KMS-11 (cell line): ENCODE results near the gene NCR2.

Experiments used
- H2AFZ ChIP-seq: fragments of 200-600 bp; sonication (generic); 2 replicates; pipeline ENCODE4 v1.6.1; 2016; ENCODE audit warnings: antibody characterized with exemption, mixed run types, low read depth
- H3K27ac ChIP-seq: fragments of 200-600 bp; sonication (generic); 2 replicates; pipeline ENCODE4 v1.6.1; 2016; ENCODE audit warnings: mild to moderate bottlenecking, mixed run types
- H3K27me3 ChIP-seq: fragments of 200-600 bp; sonication (generic); 2 replicates; pipeline ENCODE4 v1.6.1; 2017; ENCODE audit warnings: mild to moderate bottlenecking, low read depth, mixed run types, moderate library complexity; ENCODE audit not compliant: insufficient read depth
- H3K36me3 ChIP-seq: fragments of 200-600 bp; sonication (generic); 2 replicates; pipeline ENCODE4 v1.6.1; 2017; ENCODE audit warnings: mild to moderate bottlenecking, mixed run types; ENCODE audit not compliant: insufficient read depth
- H3K4me1 ChIP-seq: fragments of 200-600 bp; sonication (generic); 2 replicates; pipeline ENCODE4 v1.6.1; 2016; ENCODE audit warnings: mild to moderate bottlenecking, low read depth, mixed run types; ENCODE audit not compliant: poor library complexity, severe bottlenecking
- H3K4me2 ChIP-seq: fragments of 200-600 bp; sonication (generic); 2 replicates; pipeline ENCODE4 v1.7.0; 2016; ENCODE audit warnings: mild to moderate bottlenecking, mixed run types
- H3K4me3 ChIP-seq: fragments of 200-600 bp; sonication (generic); IDR thresholded peaks from 2 replicates; pipeline ENCODE4 v1.6.1; 2017; ENCODE audit warnings: low read depth, low read length, mixed read lengths; ENCODE audit not compliant: insufficient read depth
- H3K79me2 ChIP-seq: fragments of 200-600 bp; sonication (generic); 2 replicates; pipeline ENCODE4 v1.6.1; 2016; ENCODE audit warnings: low read depth, mixed run types; ENCODE audit not compliant: insufficient read depth
- H3K9ac ChIP-seq: fragments of 200-600 bp; sonication (generic); 2 replicates; pipeline ENCODE4 v1.6.1; 2016; ENCODE audit warnings: mild to moderate bottlenecking, mixed run types
- H4K20me1 ChIP-seq: fragments of 200-600 bp; sonication (generic); 2 replicates; pipeline ENCODE4 v1.6.1; 2016; ENCODE audit warnings: mild to moderate bottlenecking, mixed run types; ENCODE audit not compliant: insufficient read depth
- CTCF ChIP-seq: fragments of 200-600 bp; sonication (generic); conservative IDR thresholded peaks from 2 replicates; pipeline ENCODE4 v1.6.1; 2017; ENCODE audit warnings: low read depth, mild to moderate bottlenecking, antibody characterized with exemption, low read length, moderate library complexity, mixed read lengths

NCR2 gene

GRCh38 chr6:41375598-41376151 lies 40.3 kb downstream of the NCR2 start:
- Histone ChIP-seq H2AFZ (no peak overlapping the region), H3K9ac (no peak overlapping the region), H3K4me3 (no peak overlapping the region), H3K4me2 (no peak overlapping the region), H3K27me3 (no peaks in the 10 kb centered on the region; the same call in 1 of the 2 replicates), H3K4me1 (no peaks in the 10 kb centered on the region), H4K20me1 (no peaks in the 10 kb centered on the region), H3K36me3 (no peaks in the 10 kb centered on the region), H3K27ac (no peak overlapping the region), H3K79me2 (no peaks in the 10 kb centered on the region)
- no peak for TF ChIP-seq CTCF

GRCh38 chr6:41376176-41376575 lies 40.8 kb downstream of the NCR2 start:
- Histone ChIP-seq H3K9ac (no peak overlapping the region), H3K4me3 (no peak overlapping the region), H3K4me1 (no peaks in the 10 kb centered on the region), H3K36me3 (no peaks in the 10 kb centered on the region), H2AFZ (no peak overlapping the region), H3K79me2 (no peaks in the 10 kb centered on the region), H4K20me1 (no peaks in the 10 kb centered on the region), H3K27me3 (no peaks in the 10 kb centered on the region; the same call in 1 of the 2 replicates), H3K4me2 (no peak overlapping the region), H3K27ac (no peak overlapping the region)
- no peak for TF ChIP-seq CTCF

GRCh38 chr6:41377071-41377470 lies 41.7 kb downstream of the NCR2 start:
- Histone ChIP-seq H3K79me2 (no peaks in the 10 kb centered on the region), H2AFZ (no peak overlapping the region), H4K20me1 (no peaks in the 10 kb centered on the region), H3K36me3 (no peaks in the 10 kb centered on the region), H3K4me1 (no peaks in the 10 kb centered on the region), H3K9ac (no peak overlapping the region), H3K27ac (no peak overlapping the region), H3K27me3 (no peaks in the 10 kb centered on the region; the same call in 1 of the 2 replicates), H3K4me3 (no peak overlapping the region), H3K4me2 (no peak overlapping the region)
- no peak for TF ChIP-seq CTCF

- no peaks in the 10 kb centered on the region for H3K79me2 ChIP-seq
- H2AFZ ChIP-seq = no peak overlapping the region
- no peaks in the 10 kb centered on the region for H3K4me1 ChIP-seq
- H3K9ac ChIP-seq = no peak overlapping the region
- TF ChIP-seq CTCF = no peak
- H3K4me2 ChIP-seq = no peak overlapping the region
- no peaks in the 10 kb centered on the region for H3K36me3 ChIP-seq
- no peaks in the 10 kb centered on the region for H3K27me3 ChIP-seq
- no peak overlapping the region for H3K4me3 ChIP-seq
- H3K27ac ChIP-seq = no peak overlapping the region
- H4K20me1 ChIP-seq = no peaks in the 10 kb centered on the region
These were observed 43.9 kb downstream of the NCR2 start for GRCh38 chr6:41379306-41379705.
